HG03342 (cell line): ENCODE data around the gene HASPIN.

Source experiments
- ATAC-seq: cut with Tn5 transposase; IDR thresholded peaks from one replicate; pipeline ENCODE4 v1.9.1; 2021; ENCODE audit warnings: mild to moderate bottlenecking, moderate library complexity; ENCODE audit not compliant: unreplicated experiment

The HASPIN gene

DNA sequence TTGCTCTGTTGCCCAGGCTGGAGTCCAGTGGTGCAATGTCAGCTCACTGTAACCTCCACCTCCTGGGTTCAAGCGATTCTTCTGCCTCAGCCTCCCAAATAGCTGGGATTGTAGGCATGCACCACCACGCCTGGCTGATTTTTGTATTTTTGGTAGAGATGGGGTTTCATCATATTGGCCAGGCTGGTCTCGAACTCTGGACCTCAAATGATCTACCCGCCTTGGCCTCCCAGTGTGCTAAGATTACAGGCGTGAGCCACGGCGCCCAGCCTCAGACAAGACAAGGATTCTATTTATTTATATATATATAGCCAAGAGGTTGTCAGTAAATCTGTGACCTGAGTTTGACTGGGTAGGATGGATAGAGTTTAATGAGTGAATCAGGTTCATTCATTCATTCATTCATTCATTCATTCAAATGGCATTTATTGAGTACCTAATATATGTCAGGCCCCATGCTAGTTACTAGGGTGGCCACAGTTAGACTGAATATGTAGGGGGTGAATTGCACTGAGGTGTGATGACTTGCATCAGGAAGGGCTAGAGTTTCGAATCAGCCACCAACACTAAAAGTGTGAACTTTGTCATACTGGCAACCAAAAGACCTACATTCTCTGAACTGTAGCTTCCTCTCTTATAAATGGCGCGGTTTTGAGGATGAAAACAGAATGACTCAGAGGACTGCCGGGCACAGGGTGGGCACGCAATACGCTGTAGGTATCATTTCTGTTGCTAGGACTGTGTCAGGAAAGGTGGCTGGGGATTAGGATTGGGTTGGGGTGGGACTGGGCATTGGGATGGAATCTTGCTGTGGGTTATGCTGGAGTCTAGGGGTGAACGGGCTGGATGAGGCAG lies 39.4 kb downstream of the HASPIN start:
- peak; percentile 68 for ATAC-seq

DNA sequence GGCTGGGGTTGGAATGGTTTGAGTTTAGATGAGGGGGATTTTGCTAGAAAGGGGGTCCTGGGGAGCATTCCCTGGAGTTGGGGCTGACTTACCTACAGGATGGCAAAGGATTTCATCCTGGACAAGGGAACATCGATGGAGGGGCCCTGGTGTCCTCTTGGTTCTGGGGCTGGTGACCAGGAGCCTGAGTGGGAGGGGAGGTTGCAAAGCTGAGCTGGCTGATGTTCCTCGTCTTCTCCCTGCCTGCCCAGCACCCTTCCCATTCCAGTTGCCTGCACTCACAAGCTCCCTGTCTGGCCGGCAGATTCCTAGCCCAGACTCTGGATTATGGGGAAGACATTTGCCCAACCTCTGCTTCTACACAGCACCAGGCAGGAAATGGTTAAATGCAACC lies 40.1 kb downstream of the HASPIN start:
- ATAC-seq, result no peak

DNA sequence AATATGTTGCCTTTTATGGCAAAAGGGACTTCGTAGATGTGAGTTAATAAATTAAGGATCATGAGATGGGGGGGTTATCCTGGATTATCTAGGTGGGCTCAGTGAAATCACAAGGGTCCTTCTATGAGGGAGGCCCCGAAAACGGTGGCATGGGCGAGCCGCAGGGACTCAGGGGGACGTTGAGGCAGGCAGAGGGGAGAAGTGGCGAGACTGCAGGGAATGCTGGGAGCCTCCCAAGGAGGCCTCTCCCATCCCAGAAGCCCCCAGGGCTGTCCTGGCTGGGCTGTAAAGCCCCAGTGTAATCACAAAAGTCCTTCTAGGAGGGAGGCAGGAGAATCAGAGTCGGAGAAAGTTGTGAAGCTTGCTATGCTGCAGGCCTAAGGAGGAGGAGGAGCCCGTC lies 42.3 kb downstream of the HASPIN start:
- no peak for ATAC-seq

DNA sequence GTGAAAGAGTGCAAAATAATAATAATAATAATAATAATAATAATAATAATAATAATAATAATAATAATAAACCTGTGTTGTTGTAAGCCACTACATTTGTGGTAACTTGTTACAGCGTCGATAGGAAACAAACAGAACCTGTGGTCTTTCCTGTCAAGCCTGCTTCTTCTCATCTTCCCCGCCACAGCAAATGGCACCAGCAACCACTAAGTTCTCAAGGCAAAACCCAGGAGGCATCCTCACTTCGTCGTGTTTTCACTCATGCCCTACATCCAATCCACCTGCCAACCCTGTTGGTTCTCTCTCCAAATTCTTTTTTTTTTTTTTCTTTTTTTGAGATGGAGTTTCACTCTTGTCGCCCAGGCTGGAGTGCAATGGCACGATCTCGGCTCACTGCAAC lies 43.1 kb downstream of the HASPIN start:
- ATAC-seq, result no peak

DNA sequence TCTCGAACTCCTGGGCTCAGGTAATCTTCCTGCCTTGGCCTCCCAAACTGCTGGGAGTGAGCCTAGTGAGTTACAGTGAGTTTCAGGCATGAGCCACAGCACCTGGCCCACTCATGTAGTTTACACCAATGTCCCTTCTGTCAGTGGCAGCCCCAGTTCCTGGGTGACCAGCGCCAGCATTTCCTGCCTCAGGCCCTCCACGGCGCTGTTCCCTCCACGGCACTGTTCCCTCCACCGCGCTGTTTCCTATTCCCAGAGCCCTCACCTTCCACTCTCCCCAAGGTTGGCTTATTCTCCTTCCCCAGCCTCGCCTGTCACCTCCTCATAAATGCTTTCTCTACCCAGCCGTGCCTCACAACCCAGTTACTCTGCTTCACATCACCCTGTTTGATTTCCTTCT lies 44.6 kb downstream of the HASPIN start:
- no peak for ATAC-seq

DNA sequence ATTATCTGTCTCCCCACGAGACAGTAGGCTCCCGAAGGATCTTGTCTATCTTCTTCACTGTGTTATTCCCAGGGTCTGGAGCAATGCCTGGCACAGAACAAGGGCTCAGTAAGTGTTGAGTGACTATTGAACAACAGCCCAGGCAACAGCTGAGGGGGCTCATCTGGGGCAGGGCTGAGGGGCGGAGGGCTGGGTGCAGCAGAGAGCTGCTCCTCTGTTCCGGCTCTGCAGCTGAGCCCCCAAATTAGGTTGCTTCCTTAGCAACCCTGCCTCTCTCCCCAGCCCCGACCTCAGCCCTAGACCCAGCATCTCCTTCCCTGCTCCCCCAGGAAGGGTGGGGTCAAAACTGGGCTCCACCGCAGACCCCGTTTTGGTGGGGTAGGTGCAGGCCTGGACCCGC lies 45.1 kb downstream of the HASPIN start:
- no peak for ATAC-seq

DNA sequence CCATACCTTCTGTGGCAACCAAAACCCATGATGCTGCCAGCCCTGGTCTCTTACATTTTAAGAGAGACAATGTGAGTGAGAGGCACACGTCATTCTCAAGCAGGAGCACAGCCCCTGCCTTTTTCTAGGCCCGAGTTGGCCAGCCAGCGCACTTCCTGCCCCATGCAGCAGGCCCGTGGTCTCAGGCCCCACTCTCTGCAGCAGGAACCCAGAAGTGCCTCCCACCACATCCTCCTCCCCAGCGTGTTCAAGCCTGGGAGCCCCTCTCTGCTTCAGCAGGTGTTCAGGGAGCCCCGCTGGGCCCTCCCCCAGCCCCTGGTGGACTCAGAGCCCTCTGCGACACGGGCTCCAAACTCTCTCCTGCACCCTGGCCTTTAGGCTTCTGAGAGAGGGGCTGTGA lies 46.8 kb downstream of the HASPIN start:
- no peak for ATAC-seq

DNA sequence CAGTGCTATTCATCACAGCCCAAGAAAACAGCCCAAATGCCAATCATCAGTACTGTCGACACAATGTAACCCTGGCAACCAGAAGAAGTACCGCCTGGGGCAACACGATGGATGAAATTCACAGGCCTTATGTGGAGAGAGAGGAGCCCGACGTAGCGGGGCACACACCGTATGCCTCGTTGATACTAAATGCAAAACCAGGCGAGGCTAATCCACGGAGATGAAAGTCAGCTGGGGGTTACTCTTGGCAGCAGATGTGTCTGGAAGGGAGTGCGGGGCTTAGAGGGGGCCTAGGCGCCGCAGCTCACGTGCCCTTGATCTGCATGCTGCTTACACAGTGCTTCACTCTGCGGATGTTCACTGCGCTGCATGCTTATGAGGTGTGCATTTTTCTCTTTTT lies 47.4 kb downstream of the HASPIN start:
- no peak for ATAC-seq

DNA sequence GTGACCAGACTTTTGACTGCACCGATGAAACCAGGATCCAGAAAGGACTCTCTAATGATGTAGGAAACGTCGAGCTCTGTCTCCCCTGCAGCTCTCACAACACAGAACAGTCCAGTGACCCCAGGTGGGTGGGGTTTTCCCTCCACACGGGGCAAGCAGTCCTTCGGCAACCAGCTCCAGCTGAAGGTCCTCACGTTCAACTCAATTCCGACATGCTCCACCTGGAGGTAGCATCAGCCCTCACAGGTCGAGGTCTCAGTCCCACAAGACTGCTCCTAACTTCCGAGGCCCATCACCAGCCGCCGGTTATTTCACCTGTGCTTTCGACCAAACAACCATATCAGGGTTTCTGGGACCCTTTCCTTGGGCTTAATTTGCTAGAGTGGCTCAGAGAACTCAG lies 49.1 kb downstream of the HASPIN start:
- ATAC-seq, result no peak

DNA sequence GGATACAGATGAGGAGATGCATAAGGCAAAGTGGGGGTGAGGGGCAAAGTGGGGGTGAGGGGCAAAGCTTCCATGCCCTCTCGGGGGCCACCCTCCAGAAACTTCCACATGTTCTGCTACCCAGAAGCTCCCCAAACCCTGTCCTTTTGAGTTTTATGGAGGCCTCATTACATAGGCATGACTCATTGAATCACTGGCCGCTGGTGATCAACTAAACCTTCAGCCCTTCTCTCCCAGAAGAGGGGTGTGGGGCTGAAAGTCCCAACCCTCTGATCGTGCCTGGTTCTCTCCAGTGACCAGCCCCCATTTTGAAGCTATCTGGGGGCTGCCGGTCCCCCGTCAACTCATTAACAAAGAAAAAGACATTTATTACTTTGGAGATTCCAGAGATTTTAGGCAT lies 49.8 kb downstream of the HASPIN start:
- ATAC-seq, result no peak

DNA sequence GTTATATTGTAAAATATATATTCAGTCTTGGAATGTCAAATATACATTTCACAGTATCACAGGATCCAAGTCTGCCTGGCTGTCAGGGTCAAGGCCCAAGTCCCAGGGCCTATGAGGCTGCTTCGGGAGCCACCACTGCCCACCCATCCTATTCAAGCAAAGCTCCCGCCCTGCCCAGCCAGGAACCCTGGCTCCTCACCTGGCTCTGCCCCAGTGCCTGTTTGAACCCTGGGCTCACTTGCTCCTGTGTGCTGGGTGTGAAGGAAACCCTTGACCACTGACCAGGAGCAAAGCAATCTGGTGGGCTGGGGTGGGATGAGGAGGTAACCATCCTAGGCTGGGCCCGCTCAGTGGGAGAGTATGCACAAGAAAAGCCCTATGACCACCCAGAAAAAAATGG lies 50.3 kb downstream of the HASPIN start:
- no peak for ATAC-seq
